Measurements from ENCODE around the gene NF1. TPM values are rescaled to one million over a fixed set of nuclear protein-coding genes. Genes with fewer than 3 reads are reported as not detected.
A peak's percentile ranks its signal among the peaks of the same experiment; 100 is the strongest.

Gene NF1
- total RNA-seq, 1 donor from 2014 or later, result 33.2 TPM

- Histone ChIP-seq H3K36me3 (ENCODE audit: control insufficient read depth, insufficient read depth, low read length) (no peaks in the 10 kb centered on the region), H3K27me3 (ENCODE audit: control insufficient read depth, insufficient read depth, low read length) (no peaks in the 10 kb centered on the region), H3K4me3 (ENCODE audit: low read depth, low read length) (no peak overlapping the region)
- FAIRE-seq (no peak), DNase-seq (ENCODE audit: low read depth) (no peak)
- no peak for TF ChIP-seq CTCF (IDR thresholded peaks at IDR 0.05; ENCODE audit: insufficient read depth, low read length, severe bottlenecking)
These were observed 43.3 kb upstream of the NF1 start for GRCh38 chr17:31051506-31051905.

- H3K36me3 ChIP-seq (ENCODE audit: control insufficient read depth, insufficient read depth, low read length), result no peaks in the 10 kb centered on the region
- no peak overlapping the region for H3K4me3 ChIP-seq (ENCODE audit: low read depth, low read length)
- FAIRE-seq (peak; percentile 97), DNase-seq (ENCODE audit: low read depth) (peak; percentile 98)
- H3K27me3 ChIP-seq (ENCODE audit: control insufficient read depth, insufficient read depth, low read length), result no peaks in the 10 kb centered on the region
- no peak for TF ChIP-seq CTCF (IDR thresholded peaks at IDR 0.05; ENCODE audit: insufficient read depth, low read length, severe bottlenecking)
These were observed 42.4 kb upstream of the NF1 start for GRCh38 chr17:31052187-31052889.

GRCh38 chr17:31053071-31053470 lies 41.7 kb upstream of the NF1 start:
- Histone ChIP-seq H3K27me3 (ENCODE audit: control insufficient read depth, insufficient read depth, low read length) (no peaks in the 10 kb centered on the region), H3K4me3 (ENCODE audit: low read depth, low read length) (no peak overlapping the region), H3K36me3 (ENCODE audit: control insufficient read depth, insufficient read depth, low read length) (no peaks in the 10 kb centered on the region)
- DNase-seq (ENCODE audit: low read depth), result no peak
- TF ChIP-seq CTCF (IDR thresholded peaks at IDR 0.05; ENCODE audit: insufficient read depth, low read length, severe bottlenecking), result no peak
- no peak for FAIRE-seq

GRCh38 chr17:31054761-31055160 lies 40.0 kb upstream of the NF1 start:
- peaks cover 1% of the 10 kb centered on the region for H3K27me3 ChIP-seq (ENCODE audit: control insufficient read depth, insufficient read depth, low read length)
- H3K4me3 ChIP-seq (ENCODE audit: low read depth, low read length), result no peak overlapping the region
- FAIRE-seq (no peak), DNase-seq (ENCODE audit: low read depth) (no peak)
- H3K36me3 ChIP-seq (ENCODE audit: control insufficient read depth, insufficient read depth, low read length), result no peaks in the 10 kb centered on the region
- no peak for TF ChIP-seq CTCF (IDR thresholded peaks at IDR 0.05; ENCODE audit: insufficient read depth, low read length, severe bottlenecking)

- H3K27me3 ChIP-seq (ENCODE audit: control insufficient read depth, insufficient read depth, low read length), result peaks cover 1% of the 10 kb centered on the region
- no peak overlapping the region for H3K4me3 ChIP-seq (ENCODE audit: low read depth, low read length)
- no peak for TF ChIP-seq CTCF (IDR thresholded peaks at IDR 0.05; ENCODE audit: insufficient read depth, low read length, severe bottlenecking)
- no peak for FAIRE-seq
- H3K36me3 ChIP-seq (ENCODE audit: control insufficient read depth, insufficient read depth, low read length), result no peaks in the 10 kb centered on the region
- DNase-seq (ENCODE audit: low read depth), result no peak
These were observed 35.8 kb upstream of the NF1 start for GRCh38 chr17:31058976-31059375.

All from bronchial epithelial cell (primary cell).